GM23338 (cell line): ENCODE data around the gene QKI. TPM values are rescaled to one million over a fixed set of nuclear protein-coding genes. Genes with fewer than 3 reads are reported as not detected.
A peak's percentile ranks its signal among the peaks of the same experiment; 100 is the strongest.

ENCODE experiments used
- ATAC-seq: fragments of 200-7000 bp; cut with Tn5 transposase; 3 replicates; pipeline ENCODE4 v1.9.1; 2020
- DNase-seq: peaks from one replicate; pipeline ENCODE4 v3.0.0-alpha.2; 2015; ENCODE audit warnings: low spot score
- H2AFZ ChIP-seq: fragments of 200-600 bp; sonication (generic); 2 replicates; pipeline ENCODE4 v1.8.0; 2016; ENCODE audit warnings: antibody characterized with exemption, mild to moderate bottlenecking, moderate library complexity
- H3F3A ChIP-seq: fragments of 200-600 bp; sonication (generic); replicated peaks from 2 replicates; pipeline ENCODE4 v1.8.0; 2017; ENCODE audit warnings: antibody characterized with exemption, mixed run types, low read depth
- H3K27ac ChIP-seq: fragments of 200-600 bp; sonication (generic); 2 replicates; pipeline ENCODE4 v1.6.1; 2016; ENCODE audit warnings: low read depth
- H3K27me3 ChIP-seq: fragments of 200-600 bp; sonication (generic); 2 replicates; pipeline ENCODE4 v1.8.0; 2016; ENCODE audit warnings: mild to moderate bottlenecking, mixed run types, moderate library complexity; ENCODE audit not compliant: insufficient read depth
- H3K36me3 ChIP-seq: fragments of 200-600 bp; sonication (generic); 2 replicates; pipeline ENCODE4 v1.8.0; 2016; ENCODE audit warnings: mild to moderate bottlenecking; ENCODE audit not compliant: insufficient read depth
- H3K4me1 ChIP-seq: fragments of 200-600 bp; sonication (generic); 2 replicates; pipeline ENCODE4 v1.8.0; 2016; ENCODE audit warnings: mild to moderate bottlenecking, moderate library complexity; ENCODE audit not compliant: insufficient read depth
- H3K4me2 ChIP-seq: fragments of 200-600 bp; sonication (generic); 2 replicates; pipeline ENCODE4 v1.7.1; 2017; ENCODE audit warnings: mixed run types
- H3K4me3 ChIP-seq: fragments of 200-600 bp; sonication (generic); 2 replicates; pipeline ENCODE4 v1.6.1; 2016; ENCODE audit warnings: mixed run types
- H3K79me2 ChIP-seq: fragments of 200-600 bp; sonication (generic); replicated peaks from 2 replicates; pipeline ENCODE4 v1.8.0; 2017; ENCODE audit warnings: mild to moderate bottlenecking; ENCODE audit not compliant: insufficient read depth
- H3K9me2 ChIP-seq: fragments of 200-600 bp; sonication (generic); 2 replicates; pipeline ENCODE4 v1.8.0; 2017; ENCODE audit not compliant: insufficient read depth
- H4K20me1 ChIP-seq: fragments of 200-600 bp; sonication (generic); replicated peaks from 2 replicates; pipeline ENCODE4 v1.8.0; 2017; ENCODE audit warnings: mild to moderate bottlenecking; ENCODE audit not compliant: insufficient read depth
- H3K27ac Mint-ChIP-seq: 2 replicates; pipeline ENCODE4 v1.8.0; 2020; ENCODE audit warnings: inconsistent platforms, mild to moderate bottlenecking, moderate library complexity, mixed read lengths
- H3K27me3 Mint-ChIP-seq: 3 replicates; pipeline ENCODE4 v1.8.0; 2022; ENCODE audit warnings: low read depth, mild to moderate bottlenecking, moderate library complexity, mixed read lengths, inconsistent platforms; ENCODE audit not compliant: insufficient read depth, poor library complexity
- H3K36me3 Mint-ChIP-seq: 3 replicates; pipeline ENCODE4 v1.8.0; 2021; ENCODE audit warnings: low read depth, mild to moderate bottlenecking, inconsistent platforms, moderate library complexity, mixed read lengths
- H3K4me1 Mint-ChIP-seq: 3 replicates; pipeline ENCODE4 v1.8.0; 2020; ENCODE audit warnings: mild to moderate bottlenecking, inconsistent platforms, mixed read lengths
- H3K4me3 Mint-ChIP-seq: 3 replicates; pipeline ENCODE4 v1.8.0; 2021; ENCODE audit warnings: moderate library complexity, mild to moderate bottlenecking, inconsistent platforms, mixed read lengths
- H3K9me3 Mint-ChIP-seq: 3 replicates; pipeline ENCODE4 v1.8.0; 2020; ENCODE audit warnings: moderate library complexity, mild to moderate bottlenecking, inconsistent platforms, mixed read lengths
- CREB1 ChIP-seq: fragments of 250-450 bp; sonication (Bioruptor Pico); IDR thresholded peaks from 2 replicates; pipeline ENCODE4 v1.5.0; 2020; ENCODE audit warnings: low read depth, mild to moderate bottlenecking, moderate library complexity
- EZH2 ChIP-seq: fragments of 200-600 bp; sonication (generic); IDR thresholded peaks from one replicate; pipeline ENCODE4 v1.8.0; 2017; ENCODE audit warnings: antibody characterized with exemption, mild to moderate bottlenecking, low read depth; ENCODE audit not compliant: unreplicated experiment
- EZH2phosphoT487 ChIP-seq: fragments of 200-600 bp; sonication (generic); IDR thresholded peaks from one replicate; pipeline ENCODE4 v1.8.1; 2018; ENCODE audit warnings: antibody characterized with exemption; ENCODE audit not compliant: unreplicated experiment
- JUNB ChIP-seq: IDR thresholded peaks from one replicate; pipeline ENCODE4 v1.6.1; 2016; ENCODE audit warnings: antibody characterized with exemption; ENCODE audit not compliant: unreplicated experiment
- NANOG ChIP-seq: IDR thresholded peaks from 2 replicates; pipeline ENCODE4 v1.6.1; 2016; ENCODE audit warnings: antibody characterized with exemption, borderline replicate concordance
- POLR2AphosphoS5 ChIP-seq: IDR thresholded peaks from 2 replicates; pipeline ENCODE4 v1.6.1; 2016; ENCODE audit warnings: antibody characterized with exemption, low read depth
- STAT1 ChIP-seq: IDR thresholded peaks from one replicate; pipeline ENCODE4 v1.6.1; 2016; ENCODE audit warnings: antibody characterized with exemption; ENCODE audit not compliant: unreplicated experiment
- ZNF114 ChIP-seq: fragments of 250-450 bp; sonication (Bioruptor Pico); IDR thresholded peaks from 2 replicates; pipeline ENCODE4 v1.5.0; 2020; ENCODE audit warnings: mild to moderate bottlenecking, moderate library complexity
- ZNF331 ChIP-seq: fragments of 250-450 bp; sonication (Bioruptor Pico); IDR thresholded peaks from 2 replicates; pipeline ENCODE4 v1.5.0; 2020; ENCODE audit warnings: low read depth, mild to moderate bottlenecking, moderate library complexity
- polyA plus RNA-seq: library from polyadenylated mRNA; unstranded; fragments of >200 nt; fragmentation: Nextera tagmentation; extraction: Ambion mirVana; gene quantifications from 2 replicates; pipeline ENCODE4 v1.2.1, GENCODE V29; 2016
- total RNA-seq: library from RNA; depleted of rRNA; stranded (reverse); fragments of >200 nt; shearing (Covaris generic); gene quantifications from 2 replicates; pipeline ENCODE4 v1.2.3, GENCODE V29; 2014
- TF ChIP-seq, protein P1 (sequence below): IDR thresholded peaks from one replicate; pipeline ENCODE4 v1.6.1; 2018; ENCODE audit warnings: antibody characterized with exemption; ENCODE audit not compliant: unreplicated experiment
- TF ChIP-seq, protein P2 (sequence below), 2 experiments: fragments of 200-600 bp in 1 of 2; sonication (generic) in 1 of 2; conservative IDR thresholded peaks; 2 replicates each; pipeline versions ENCODE4 v1.5.1 to v1.6.1; 2016 to 2017; ENCODE audit warnings: antibody characterized with exemption in 2 of 2, low read depth in 2 of 2, mild to moderate bottlenecking in 2 of 2, moderate library complexity in 1 of 2
- TF ChIP-seq, protein P3 (sequence below): IDR thresholded peaks from 2 replicates; pipeline ENCODE4 v1.6.1; 2016; ENCODE audit warnings: antibody characterized with exemption
- TF ChIP-seq, protein P4 (sequence below): fragments of 250-450 bp; sonication (Bioruptor Pico); IDR thresholded peaks from 2 replicates; pipeline ENCODE4 v1.5.0; 2020; ENCODE audit warnings: mild to moderate bottlenecking, moderate library complexity

Gene QKI
- total and polyA plus RNA-seq, 2 experiments from 2014 or later = 60.8 to 159 TPM

DNA sequence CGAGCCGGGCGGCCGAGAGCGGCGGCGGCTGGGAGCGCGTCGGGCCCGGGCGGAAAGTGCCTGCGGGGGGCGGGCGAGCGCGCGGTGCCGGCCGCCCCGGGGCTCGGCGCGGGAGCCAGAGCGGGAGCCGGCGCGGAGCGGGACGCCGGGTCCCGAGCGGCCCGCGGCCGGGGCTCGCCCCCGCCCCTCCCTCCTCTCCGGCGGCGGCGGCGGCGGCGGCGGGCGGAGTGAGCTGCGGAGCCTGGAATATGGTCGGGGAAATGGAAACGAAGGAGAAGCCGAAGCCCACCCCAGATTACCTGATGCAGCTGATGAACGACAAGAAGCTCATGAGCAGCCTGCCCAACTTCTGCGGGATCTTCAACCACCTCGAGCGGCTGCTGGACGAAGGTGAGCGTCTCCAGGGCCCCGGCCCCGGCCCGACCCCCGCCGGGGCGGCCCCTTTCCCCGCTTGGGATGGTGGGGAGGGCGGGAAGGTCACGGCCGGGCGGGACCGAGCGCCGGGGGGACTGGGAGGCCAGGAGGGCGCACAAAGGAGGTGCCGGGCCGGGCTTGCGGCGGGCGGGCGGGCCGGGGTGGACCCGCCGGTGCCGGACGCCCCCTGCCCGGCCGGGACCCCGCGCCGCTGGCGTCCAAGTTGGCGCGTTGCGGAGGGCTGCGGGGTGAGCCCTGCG, 565 bp downstream of the QKI start:
- H3K4me3 Mint-ChIP-seq = peak overlapping the region; percentile 77
- Histone ChIP-seq H3K4me2 (peak overlapping the region; percentile 76; the same call in 1 of the 2 replicates), H3K27me3 (no peaks in the 10 kb centered on the region), H2AFZ (no peak overlapping the region), H3K9me2 (no peaks in the 10 kb centered on the region), H3K4me1 (peaks cover 36% of the 10 kb centered on the region), H3K79me2 (peaks cover 54% of the 10 kb centered on the region), H3K36me3 (no peaks in the 10 kb centered on the region), H3K27ac (no peak overlapping the region), H3F3A (no peaks in the 10 kb centered on the region), H3K4me3 (peak overlapping the region; percentile 66), H4K20me1 (0 out of 2 replicates have a peak, but pooled peaks cover 5% of the 10 kb centered on the region)
- H3K9me3 Mint-ChIP-seq = peaks cover 5% of the 10 kb centered on the region; the same call in 2 of the 3 replicates
- H3K27ac Mint-ChIP-seq = no peak overlapping the region
- H3K4me1 Mint-ChIP-seq = peaks cover 35% of the 10 kb centered on the region
- DNase-seq (peak; percentile 36), ATAC-seq (peak; percentile 4; the same call in 2 of the 3 replicates)
- H3K27me3 Mint-ChIP-seq = peaks cover 13% of the 10 kb centered on the region
- TF ChIP-seq, protein P1, sequence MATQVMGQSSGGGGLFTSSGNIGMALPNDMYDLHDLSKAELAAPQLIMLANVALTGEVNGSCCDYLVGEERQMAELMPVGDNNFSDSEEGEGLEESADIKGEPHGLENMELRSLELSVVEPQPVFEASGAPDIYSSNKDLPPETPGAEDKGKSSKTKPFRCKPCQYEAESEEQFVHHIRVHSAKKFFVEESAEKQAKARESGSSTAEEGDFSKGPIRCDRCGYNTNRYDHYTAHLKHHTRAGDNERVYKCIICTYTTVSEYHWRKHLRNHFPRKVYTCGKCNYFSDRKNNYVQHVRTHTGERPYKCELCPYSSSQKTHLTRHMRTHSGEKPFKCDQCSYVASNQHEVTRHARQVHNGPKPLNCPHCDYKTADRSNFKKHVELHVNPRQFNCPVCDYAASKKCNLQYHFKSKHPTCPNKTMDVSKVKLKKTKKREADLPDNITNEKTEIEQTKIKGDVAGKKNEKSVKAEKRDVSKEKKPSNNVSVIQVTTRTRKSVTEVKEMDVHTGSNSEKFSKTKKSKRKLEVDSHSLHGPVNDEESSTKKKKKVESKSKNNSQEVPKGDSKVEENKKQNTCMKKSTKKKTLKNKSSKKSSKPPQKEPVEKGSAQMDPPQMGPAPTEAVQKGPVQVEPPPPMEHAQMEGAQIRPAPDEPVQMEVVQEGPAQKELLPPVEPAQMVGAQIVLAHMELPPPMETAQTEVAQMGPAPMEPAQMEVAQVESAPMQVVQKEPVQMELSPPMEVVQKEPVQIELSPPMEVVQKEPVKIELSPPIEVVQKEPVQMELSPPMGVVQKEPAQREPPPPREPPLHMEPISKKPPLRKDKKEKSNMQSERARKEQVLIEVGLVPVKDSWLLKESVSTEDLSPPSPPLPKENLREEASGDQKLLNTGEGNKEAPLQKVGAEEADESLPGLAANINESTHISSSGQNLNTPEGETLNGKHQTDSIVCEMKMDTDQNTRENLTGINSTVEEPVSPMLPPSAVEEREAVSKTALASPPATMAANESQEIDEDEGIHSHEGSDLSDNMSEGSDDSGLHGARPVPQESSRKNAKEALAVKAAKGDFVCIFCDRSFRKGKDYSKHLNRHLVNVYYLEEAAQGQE = no peak
- no peak for TF ChIP-seq EZH2phosphoT487
- no peak for TF ChIP-seq ZNF331 (CRISPR knock-in tag)
- no peak for TF ChIP-seq STAT1
- TF ChIP-seq, protein P2, sequence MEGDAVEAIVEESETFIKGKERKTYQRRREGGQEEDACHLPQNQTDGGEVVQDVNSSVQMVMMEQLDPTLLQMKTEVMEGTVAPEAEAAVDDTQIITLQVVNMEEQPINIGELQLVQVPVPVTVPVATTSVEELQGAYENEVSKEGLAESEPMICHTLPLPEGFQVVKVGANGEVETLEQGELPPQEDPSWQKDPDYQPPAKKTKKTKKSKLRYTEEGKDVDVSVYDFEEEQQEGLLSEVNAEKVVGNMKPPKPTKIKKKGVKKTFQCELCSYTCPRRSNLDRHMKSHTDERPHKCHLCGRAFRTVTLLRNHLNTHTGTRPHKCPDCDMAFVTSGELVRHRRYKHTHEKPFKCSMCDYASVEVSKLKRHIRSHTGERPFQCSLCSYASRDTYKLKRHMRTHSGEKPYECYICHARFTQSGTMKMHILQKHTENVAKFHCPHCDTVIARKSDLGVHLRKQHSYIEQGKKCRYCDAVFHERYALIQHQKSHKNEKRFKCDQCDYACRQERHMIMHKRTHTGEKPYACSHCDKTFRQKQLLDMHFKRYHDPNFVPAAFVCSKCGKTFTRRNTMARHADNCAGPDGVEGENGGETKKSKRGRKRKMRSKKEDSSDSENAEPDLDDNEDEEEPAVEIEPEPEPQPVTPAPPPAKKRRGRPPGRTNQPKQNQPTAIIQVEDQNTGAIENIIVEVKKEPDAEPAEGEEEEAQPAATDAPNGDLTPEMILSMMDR (conservative IDR thresholded peaks at IDR 0.05; ENCODE audit: low read depth in 2 of 2) = no peak
- TF ChIP-seq NANOG = no peak
- TF ChIP-seq, protein P3, sequence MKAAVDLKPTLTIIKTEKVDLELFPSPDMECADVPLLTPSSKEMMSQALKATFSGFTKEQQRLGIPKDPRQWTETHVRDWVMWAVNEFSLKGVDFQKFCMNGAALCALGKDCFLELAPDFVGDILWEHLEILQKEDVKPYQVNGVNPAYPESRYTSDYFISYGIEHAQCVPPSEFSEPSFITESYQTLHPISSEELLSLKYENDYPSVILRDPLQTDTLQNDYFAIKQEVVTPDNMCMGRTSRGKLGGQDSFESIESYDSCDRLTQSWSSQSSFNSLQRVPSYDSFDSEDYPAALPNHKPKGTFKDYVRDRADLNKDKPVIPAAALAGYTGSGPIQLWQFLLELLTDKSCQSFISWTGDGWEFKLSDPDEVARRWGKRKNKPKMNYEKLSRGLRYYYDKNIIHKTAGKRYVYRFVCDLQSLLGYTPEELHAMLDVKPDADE = no peak
- TF ChIP-seq POLR2AphosphoS5 = no peak
- no peak for TF ChIP-seq ZNF114 (CRISPR knock-in tag)
- TF ChIP-seq CREB1 (CRISPR knock-in tag) = no peak
- TF ChIP-seq, protein P4, sequence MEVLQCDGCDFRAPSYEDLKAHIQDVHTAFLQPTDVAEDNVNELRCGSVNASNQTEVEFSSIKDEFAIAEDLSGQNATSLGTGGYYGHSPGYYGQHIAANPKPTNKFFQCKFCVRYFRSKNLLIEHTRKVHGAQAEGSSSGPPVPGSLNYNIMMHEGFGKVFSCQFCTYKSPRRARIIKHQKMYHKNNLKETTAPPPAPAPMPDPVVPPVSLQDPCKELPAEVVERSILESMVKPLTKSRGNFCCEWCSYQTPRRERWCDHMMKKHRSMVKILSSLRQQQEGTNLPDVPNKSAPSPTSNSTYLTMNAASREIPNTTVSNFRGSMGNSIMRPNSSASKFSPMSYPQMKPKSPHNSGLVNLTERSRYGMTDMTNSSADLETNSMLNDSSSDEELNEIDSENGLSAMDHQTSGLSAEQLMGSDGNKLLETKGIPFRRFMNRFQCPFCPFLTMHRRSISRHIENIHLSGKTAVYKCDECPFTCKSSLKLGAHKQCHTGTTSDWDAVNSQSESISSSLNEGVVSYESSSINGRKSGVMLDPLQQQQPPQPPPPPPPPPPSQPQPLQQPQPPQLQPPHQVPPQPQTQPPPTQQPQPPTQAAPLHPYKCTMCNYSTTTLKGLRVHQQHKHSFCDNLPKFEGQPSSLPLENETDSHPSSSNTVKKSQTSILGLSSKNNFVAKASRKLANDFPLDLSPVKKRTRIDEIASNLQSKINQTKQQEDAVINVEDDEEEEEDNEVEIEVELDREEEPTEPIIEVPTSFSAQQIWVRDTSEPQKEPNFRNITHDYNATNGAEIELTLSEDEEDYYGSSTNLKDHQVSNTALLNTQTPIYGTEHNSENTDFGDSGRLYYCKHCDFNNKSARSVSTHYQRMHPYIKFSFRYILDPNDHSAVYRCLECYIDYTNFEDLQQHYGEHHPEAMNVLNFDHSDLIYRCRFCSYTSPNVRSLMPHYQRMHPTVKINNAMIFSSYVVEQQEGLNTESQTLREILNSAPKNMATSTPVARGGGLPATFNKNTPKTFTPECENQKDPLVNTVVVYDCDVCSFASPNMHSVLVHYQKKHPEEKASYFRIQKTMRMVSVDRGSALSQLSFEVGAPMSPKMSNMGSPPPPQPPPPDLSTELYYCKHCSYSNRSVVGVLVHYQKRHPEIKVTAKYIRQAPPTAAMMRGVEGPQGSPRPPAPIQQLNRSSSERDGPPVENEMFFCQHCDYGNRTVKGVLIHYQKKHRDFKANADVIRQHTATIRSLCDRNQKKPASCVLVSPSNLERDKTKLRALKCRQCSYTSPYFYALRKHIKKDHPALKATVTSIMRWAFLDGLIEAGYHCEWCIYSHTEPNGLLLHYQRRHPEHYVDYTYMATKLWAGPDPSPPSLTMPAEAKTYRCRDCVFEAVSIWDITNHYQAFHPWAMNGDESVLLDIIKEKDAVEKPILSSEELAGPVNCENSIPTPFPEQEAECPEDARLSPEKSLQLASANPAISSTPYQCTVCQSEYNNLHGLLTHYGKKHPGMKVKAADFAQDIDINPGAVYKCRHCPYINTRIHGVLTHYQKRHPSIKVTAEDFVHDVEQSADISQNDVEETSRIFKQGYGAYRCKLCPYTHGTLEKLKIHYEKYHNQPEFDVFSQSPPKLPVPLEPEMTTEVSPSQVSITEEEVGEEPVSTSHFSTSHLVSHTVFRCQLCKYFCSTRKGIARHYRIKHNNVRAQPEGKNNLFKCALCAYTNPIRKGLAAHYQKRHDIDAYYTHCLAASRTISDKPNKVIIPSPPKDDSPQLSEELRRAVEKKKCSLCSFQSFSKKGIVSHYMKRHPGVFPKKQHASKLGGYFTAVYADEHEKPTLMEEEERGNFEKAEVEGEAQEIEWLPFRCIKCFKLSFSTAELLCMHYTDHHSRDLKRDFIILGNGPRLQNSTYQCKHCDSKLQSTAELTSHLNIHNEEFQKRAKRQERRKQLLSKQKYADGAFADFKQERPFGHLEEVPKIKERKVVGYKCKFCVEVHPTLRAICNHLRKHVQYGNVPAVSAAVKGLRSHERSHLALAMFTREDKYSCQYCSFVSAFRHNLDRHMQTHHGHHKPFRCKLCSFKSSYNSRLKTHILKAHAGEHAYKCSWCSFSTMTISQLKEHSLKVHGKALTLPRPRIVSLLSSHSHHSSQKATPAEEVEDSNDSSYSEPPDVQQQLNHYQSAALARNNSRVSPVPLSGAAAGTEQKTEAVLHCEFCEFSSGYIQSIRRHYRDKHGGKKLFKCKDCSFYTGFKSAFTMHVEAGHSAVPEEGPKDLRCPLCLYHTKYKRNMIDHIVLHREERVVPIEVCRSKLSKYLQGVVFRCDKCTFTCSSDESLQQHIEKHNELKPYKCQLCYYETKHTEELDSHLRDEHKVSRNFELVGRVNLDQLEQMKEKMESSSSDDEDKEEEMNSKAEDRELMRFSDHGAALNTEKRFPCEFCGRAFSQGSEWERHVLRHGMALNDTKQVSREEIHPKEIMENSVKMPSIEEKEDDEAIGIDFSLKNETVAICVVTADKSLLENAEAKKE (CRISPR knock-in tag) = no peak
- no peak for TF ChIP-seq JUNB
- no peak for TF ChIP-seq EZH2
- H3K36me3 Mint-ChIP-seq = peaks cover 5% of the 10 kb centered on the region
